GM19372 (cell line): ENCODE data around the gene AP4E1.
"Not testable (repeated sequence)": the region's sequence is repeated elsewhere in the genome, so short reads cannot be mapped to it uniquely, and the experiment has no call there.

Source experiments
- ATAC-seq: cut with Tn5 transposase; IDR thresholded peaks from one replicate; pipeline ENCODE4 v1.9.1; 2021; ENCODE audit warnings: mild to moderate bottlenecking, low read depth, moderate library complexity; ENCODE audit not compliant: unreplicated experiment

Gene AP4E1

DNA sequence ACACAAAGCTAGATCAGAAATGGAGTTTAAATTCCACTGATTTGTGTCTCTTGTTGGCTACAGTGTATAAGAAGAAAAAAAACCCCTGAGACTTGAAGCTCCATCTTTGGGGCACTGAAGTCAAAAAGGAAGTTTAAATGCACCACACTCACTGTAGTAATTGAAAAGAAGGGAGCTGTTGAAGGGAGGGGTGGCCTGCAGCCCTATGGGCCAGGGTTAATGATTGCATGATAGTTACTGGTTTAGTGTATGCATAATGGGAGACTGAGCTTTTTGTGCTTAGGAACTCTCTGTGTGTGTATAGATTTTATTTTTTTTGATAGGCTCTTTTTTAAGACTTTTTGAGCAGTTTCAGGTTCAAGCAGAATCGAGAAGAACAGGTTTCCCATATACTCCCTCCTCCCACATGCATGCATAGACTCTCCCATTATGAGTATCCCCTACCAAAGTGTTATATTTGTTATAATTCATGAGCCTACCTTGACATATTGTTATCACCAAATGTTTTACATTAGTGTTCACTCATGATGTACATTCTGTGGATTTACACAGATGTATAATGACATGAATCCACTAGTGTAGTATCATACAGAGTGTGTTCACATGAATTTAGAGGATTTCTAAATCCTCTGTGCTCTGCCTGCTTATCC, 98.0 kb downstream of the AP4E1 start:
- no peak for ATAC-seq

DNA sequence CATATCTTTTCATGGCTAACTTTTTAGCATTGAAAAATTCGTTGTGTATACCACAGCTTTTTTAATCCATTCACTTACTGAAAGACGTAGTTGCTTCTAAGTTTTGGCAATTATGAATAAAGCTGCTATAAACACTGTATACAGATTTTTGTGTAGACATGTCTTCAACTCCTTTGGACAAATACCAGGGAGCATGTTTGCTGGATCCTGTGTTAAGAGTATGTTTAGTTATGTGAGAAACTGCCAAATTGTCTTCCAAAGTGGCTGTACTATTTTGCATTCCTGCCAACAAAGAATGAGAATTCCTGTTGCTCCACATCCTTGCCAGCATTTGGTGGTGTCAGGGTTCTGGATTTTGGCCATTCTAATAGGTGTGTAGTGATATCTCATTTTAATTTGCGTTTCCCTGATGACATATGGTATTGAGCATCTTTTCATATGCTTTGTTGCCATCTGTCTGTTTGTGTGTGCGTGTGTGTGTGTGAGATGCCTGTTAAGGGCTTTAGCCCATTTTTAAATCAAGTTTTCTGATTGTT, 98.7 kb downstream of the AP4E1 start:
- no peak for ATAC-seq

DNA sequence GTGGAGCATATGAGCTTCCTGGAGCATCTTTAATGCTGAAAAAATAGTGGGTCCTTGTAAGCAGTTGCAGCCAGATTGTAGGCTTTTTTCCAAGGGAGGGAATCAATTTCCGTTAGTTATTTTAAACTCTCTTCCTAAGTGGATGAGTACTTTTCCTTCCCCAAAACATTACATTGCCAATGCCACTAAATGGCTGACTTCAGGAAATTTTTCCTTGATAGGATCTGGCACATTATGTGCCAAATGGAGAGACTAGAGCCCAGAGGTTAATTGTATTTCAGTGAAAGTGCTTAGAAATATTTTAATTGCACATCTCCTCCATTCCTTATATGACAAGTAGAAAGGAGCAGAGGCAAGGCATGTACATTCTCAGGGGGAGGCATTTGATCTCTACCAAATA, 102.7 kb downstream of the AP4E1 start:
- no peak for ATAC-seq

DNA sequence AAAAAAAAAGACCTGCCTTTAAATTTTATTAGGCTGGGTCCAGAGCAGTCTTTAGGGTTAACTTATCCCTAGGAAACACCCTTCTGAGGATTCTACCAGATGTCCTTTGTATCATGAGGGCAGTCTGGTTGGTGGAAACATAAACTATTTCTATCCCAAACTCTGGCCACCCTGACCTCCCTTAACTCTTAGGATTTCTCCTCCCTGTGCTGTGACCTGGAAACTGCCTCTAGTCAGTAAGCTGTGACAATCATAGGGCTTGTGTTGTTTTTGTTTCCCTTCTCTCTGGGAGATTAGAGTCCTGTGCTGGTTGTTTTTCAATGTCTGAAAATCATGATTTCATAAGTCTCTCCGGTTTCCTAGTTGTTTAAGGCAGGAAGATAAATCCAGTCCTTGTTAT, 108.1 kb downstream of the AP4E1 start:
- no peak for ATAC-seq

DNA sequence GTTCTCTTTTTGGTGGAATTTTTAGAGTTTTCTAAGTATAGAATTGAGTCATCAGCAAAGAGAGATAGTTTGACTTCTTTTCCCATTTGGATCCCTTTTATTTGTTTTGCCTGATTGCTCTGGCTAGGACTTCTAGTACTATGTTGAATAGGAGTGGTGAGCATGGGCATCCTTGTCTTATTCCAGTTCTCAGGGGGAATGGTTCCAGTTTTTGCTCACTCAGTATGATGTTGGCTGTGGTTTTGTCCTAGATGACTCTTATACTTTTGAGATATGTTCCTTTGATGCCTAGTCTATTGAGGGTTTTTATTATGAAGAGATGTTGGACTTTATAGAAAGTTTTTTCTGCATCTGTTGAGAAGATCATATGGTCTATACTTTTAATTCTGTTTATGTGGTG, 113.7 kb downstream of the AP4E1 start:
- ATAC-seq = no peak

DNA sequence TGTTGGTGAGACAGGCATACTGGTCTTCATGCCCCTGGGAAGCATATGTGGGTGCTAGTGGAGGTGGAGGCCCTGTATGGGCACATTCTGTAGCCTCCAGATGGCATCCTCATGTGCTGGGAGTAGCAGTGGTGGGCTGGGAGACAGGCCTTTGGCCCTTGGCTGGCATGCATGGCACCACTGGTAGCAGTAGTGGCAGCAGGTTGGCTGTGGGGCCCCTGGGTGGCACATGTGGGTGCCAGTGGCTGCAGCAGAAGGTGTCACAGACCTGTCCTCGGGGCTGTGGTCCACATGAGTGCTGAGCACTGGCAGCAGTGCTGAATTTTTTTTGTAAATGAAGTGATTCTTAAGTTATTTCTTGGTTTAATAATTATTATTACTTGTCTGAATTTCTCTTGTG, 115.0 kb downstream of the AP4E1 start:
- ATAC-seq = no peak

DNA sequence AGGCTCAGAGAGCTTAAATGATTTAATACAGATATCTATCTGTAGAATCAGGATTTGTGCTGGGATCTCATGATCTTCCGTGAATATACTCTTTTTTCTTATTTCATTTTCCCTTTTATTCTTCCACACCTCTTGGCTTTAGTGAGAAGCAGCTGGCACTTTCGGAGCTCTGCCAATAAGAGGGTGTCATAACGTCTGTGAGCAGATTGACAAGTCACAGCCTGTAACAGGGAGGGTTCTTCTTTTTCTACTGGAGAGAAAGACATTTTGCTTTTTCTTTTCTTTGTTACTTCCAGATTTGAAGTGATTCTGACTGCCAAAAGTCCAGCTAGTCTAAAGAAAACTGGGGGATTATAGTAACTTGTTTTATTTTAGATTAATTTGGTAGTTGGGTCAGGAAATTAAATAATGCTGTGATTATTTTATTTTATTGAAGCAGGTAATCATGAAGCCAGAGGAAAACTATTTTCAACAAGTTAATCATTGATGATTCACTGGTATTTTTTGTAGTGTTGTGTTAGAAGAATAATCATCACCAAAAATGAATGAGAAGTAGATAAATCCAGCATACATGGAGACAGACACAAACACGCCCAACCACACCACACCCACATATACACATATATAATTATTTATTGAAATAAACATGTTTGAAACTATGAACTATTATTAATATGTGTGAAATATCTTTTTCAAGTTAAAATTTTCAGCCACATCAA, 116.4 kb downstream of the AP4E1 start:
- ATAC-seq = no peak

DNA sequence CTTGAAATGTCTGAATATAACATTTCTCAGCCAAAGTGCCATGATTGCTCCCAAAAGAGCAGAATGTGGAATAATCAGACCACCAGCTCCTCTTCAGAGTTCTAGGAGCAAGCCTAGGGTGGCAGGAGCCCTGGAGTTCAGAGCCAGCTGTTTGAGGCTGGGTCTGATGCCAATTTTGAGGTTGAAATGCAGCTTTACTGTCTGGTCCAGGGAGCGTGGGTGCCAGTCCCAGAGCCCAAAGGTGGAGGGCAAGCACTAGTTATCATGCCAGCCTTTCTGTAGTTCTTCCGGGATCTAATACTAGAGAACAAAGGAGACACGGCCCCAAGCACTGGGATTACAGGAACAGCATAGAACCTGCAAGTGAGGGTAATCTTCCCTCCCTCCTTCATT, 117.0 kb downstream of the AP4E1 start:
- no peak for ATAC-seq

DNA sequence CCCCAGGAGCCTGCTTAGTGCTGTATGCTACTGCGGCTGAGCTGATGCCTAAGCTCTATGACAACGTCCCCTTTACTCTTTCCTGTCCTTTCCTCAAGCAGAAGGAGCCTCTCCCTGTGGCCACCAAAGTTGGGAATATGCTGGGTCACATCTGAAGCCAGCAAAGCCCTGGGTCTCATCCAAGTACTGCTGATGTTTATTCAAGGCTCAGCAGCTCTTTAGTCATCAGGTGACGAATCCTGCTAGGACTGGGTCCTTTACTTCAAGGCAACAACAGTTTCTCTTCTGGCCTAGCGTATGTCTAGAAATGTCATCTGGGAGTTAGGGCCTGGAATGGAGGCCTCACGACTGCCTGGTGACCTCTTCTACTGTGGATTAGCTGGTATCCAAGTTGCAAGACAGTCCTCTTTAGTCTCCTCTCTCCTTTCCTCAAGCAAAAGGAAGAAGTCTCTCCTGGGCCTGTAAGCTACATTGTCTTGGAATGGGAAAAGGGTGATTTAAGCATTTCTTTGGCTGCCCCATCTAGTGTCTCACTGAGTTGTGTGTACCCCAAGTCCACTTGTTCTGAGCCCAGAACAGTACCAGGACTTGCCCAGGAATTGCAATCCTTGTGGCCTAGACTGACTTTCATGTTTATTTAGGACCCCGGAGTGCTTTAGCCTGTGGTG, 122.3 kb downstream of the AP4E1 start:
- no peak for ATAC-seq

DNA sequence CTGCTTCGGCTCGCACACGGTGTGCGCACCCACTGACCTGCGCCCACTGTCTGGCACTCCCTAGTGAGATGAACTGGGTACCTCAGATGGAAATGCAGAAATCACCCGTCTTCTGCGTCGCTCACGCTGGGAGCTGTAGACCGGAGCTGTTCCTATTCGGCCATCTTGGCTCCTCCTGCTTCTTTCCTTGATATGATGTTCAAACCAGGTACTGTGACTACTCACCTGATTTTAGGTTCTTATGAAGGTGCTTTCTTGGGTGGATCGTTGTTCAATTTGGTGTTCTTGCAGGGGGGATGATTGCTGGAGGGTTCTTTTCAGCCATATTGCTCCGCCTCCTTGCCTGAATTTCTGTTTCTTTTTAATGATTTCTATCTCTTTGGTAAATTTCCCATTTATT, 129.0 kb downstream of the AP4E1 start:
- not testable (repeated sequence) for ATAC-seq

DNA sequence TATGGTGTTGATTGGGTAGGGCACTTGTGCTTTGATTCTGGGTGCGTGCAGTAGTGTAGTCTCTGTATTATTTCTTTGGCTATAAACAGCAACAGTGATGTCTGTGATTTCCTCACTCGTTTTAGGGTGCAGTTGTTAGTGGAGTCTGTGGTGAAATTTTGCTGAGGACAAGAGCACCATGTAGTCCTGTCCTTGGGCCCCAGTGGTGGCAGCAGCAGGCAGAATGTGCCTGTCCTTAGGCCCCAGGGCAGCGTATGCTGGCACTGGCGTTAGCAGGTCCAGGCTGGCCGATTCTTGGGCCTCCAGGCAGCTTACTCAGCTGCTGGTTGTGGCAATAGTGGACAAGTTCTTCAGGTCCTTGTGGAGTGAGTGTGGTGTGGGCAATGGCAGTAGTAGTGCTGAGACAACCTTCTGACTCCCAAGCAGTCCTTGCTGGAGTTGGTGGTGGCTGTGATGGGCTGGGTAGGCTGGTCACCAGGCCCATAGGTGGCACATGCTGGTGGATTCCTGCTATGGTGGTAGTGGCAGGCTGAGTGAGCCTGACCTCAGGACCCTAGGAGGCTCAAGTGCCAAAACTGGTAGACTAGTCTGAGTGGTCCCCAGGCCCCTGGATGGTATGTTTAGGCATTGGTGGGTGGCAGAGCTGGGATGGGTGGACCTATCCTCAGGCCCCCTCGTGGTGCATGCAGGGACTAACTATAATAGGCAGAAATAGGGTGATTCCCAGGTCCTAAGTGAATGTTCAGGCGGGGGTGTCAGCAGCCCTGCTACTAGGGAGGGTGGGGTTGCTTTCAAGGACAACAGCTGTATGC, 129.9 kb downstream of the AP4E1 start:
- no peak for ATAC-seq

DNA sequence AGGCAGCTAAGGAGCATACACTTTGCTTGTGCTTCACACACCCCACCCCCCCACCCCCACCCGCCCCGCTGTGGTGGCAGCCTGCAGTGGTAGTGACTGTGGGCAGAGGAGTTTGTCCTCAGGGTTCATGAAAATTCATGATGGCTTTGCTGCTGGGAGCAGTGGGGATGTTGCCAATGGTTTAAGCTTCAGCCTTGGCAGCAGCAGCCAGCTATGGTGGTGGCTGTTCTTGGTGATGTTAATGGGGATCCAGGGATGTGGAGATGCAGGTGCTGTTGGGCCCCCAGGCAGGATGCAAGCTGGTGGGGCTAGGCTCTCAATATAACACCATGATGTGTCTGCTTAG, 130.5 kb downstream of the AP4E1 start:
- ATAC-seq = no peak

DNA sequence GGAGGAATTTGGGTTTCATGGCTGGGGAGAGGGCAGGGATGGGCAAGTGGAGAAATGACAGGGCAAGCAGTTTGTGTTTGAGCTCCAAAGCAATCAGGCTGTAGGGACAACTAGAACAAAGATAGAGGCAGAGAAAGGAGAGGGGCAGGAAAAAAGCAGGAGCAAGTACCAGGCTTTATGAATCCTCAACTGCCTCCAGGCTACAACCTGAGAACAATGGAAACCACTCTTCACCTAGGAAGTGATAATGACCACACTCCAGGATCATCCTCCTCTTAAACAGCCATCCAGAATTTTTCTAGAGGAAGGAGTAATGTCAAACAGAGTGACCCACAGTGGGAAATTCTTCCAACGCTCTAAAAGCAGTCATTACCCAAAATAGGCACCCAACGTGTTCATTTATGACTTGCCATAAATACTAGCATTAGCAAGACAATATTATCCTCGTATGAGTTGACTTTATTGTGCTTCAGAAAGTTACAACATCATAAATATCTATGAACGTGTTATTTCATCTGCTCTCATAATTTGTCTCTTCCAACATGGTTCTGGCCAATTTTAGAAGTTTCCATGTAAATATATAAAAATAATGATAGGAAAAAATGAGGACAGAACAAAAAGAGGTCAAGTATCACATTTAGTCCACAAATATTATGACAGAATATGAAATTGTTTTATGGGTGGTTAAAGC, 135.7 kb downstream of the AP4E1 start:
- ATAC-seq = no peak

DNA sequence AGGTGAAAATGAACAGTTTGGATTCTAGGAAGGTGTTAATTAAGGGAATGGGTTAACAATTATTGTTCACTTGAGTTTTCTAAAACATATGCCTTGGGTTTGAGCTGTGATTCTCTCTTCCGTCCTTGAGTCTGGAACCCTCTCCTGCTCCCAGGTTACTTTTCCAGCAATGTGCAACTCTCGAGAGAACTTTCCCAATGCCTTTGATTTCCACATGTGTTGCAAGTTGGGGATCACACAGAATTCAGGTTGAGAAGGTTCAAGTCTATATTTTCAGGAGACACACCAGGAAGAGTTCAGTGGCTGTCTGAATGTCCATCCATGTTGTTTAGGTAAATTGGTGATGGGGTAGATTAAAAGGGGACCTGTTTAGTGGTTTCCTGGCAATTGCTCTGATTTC, 137.5 kb downstream of the AP4E1 start:
- ATAC-seq = no peak

DNA sequence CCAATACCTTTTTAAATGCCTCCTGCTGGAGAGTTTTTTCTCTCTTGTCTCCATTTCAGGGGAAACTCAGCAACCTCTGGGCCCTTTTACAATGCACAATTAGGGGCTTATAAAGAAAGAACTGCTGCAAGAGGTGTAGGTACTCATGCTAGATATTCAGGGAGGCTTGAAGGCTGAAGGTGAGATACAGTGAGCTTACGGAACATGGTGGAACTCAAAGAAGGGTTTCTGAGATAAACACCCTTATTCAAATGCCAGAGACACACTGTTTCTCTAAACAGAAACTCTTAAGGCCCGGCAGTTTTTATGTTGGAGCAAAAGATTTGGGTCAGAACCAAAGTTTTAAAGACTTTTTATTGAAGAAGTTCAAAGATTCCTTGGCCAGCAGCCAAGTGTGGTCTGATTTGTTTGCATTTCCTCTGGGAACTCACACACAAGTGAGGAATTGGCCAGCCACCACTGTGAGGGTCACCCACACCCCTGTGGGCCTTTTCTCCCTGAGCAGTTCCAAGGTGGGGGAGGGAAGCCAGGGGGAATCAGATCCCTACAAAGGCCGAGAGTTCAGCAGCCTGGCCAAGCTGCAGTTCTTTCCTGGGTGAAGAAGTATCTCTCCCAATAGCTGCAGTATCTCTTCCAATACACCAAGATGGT, 138.4 kb downstream of the AP4E1 start:
- no peak for ATAC-seq

DNA sequence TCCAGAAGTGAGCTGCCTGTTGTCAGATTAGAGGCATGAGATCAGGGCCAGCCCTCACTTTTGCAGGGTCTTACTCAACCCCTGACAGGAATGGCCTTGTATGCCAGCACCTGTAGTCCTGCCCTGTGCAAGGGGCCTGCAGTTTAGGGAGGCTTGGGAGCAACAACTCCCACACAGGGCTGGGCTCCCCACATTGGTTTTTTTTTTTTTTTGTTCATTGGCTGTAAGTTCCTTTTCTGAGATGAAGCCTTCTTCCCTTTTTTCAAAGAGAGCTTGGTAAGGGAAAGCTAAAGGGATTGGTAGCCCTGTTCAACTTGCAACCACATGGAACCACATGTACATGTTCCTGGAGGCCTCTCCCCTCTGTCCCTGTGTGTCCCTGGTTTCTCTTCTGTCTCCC, 139.8 kb downstream of the AP4E1 start:
- ATAC-seq = no peak

DNA sequence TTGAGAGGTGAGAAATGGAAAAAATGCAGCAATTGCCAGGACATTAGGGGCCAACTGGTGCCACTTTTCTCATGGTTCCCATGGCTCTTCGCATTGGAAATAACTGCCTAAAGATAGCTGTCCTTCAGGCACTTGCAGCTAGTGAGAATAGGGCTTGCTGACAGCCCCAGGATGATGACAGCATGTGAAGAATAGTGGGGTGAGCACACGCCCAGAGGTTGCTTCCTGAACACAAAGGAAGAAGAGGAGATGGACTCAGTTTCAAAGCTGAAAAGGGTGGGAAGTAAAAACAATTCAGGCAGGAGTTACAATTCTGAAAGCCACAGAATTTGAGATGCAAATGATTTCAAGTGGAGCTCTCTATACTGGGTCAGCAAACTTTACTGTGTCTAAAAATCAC, 140.6 kb downstream of the AP4E1 start:
- no peak for ATAC-seq

DNA sequence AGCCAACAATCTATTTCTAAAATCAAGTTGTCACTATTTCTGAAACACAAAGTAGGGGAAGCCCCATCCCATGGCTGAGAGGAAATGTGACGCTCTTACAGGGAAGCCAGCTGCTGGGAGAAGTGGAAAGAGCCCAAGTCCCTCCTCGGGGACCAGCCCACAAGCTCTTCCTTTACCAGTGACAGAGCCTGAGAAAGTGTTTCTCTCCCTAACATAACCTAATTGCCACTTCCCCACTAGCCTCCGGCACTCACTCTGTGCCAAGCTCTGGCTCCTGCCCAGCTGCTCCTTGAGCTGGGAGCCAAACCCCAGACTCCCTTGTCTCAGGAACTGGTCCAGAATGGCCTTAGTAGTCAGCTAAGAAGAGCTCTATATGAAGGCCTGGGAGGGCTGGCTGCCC, 143.3 kb downstream of the AP4E1 start:
- ATAC-seq = no peak

DNA sequence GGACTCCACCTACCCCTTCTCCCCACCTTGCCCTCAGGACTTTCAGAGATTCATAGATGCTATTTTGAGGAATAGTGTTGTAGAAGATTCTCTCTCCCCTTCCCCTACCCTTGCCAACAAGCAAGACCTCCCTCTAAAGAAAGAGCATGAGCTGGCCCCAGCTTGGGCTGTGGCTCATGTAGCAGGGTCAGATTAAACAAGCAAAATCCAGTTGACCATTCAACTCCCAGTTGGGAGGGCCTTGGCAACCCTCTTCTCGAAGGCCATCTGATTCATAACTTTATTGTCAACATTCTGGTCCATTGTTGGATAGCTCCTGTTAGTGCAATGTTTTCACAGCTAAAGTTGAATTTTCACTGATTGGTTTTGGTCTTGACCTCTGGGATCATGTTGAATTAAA, 145.1 kb downstream of the AP4E1 start:
- no peak for ATAC-seq

DNA sequence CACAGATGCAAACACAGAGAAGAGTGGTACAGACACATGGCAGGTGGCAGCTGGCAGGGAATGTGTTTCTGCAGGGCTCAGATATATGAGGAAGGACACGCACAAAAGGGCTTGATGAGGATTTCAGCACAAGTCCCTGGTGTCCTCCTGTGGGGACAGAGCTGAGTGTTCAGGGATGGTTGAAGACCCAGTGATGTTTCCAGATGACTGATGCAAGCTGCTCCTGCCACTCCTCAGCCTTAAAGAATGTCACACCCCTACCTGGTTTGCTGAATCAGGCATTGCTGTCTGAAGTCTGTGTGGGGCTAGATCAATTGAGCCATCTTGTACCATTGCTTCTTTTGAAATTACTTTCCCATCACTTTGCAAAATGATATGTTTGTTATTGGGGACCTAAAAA, 146.1 kb downstream of the AP4E1 start:
- ATAC-seq = no peak
